GM12873 (cell line): ENCODE results near the gene ACAA1.

Source experiments
- CTCF ChIP-seq: IDR thresholded peaks from 2 replicates; pipeline ENCODE4 v1.5.1; 2012; ENCODE audit warnings: low read depth, mild to moderate bottlenecking, moderate library complexity, low read length, control low read depth; ENCODE audit not compliant: insufficient read depth; ENCODE audit errors: missing control alignments

The ACAA1 gene

GRCh38 chr3:38085943-38086324, 51.0 kb downstream of the ACAA1 start:
- TF ChIP-seq CTCF, result no peak

GRCh38 chr3:38085311-38085942, 51.5 kb downstream of the ACAA1 start:
- no peak for TF ChIP-seq CTCF

- TF ChIP-seq CTCF, result no peak
These were observed 52.3 kb downstream of the ACAA1 start for GRCh38 chr3:38084334-38085310.

GRCh38 chr3:38083871-38084333, 53.0 kb downstream of the ACAA1 start:
- TF ChIP-seq CTCF, result no peak
